Measurements from ENCODE around the gene KRT78. TPM values are rescaled to one million over a fixed set of nuclear protein-coding genes. Genes with fewer than 3 reads are reported as not detected.

KRT78 gene
- total RNA-seq, 1 experiment from 2014 or later, result not detected

DNA sequence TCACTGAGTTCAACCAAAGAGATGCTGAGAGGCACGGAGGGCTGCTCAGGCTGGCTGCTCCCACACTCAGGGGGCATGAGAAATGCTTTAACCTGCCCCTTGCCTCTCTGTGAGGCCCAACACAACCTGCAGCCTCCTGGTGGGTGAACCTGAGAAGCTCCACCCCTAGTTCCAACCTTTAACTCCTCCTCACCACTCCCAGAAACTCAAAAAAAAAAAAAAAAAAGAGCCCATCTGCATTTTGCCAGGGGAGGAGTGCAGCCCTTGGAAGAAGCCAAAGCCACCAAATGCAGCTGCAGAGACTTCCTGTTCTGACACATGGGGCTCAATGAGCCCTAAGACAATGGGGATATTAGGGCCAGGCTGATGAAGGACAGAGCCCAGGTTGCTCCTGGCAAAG is 43.8 kb downstream of the KRT78 start:
- CTCF ChIA-PET, result interaction anchor here (0.5 to 2.7 kb wide), 17 partner anchors 14 to 633 kb away, joined by 3 to 19 read pairs (median 3); no protein-coding TSS in a partner anchor
- Mint-ChIP-seq H3K9me3 (no peaks in the 10 kb centered on the region), H3K4me1 (peaks cover 42% of the 10 kb centered on the region), H3K27ac (peak overlapping the region; percentile 47; the same call in 1 of the 2 replicates), H3K27me3 (ENCODE audit: low read depth) (peaks cover 2% of the 10 kb centered on the region; the same call in 1 of the 2 replicates), H3K4me3 (no peak overlapping the region), H3K36me3 (no peaks in the 10 kb centered on the region)
- POLR2A ChIA-PET, result interaction anchor here (0.6 to 1.1 kb wide), 4 partner anchors 14 to 98 kb away, joined by 3 to 4 read pairs (median 4); no protein-coding TSS in a partner anchor
- DNase-seq (ENCODE audit: low spot score) (peak; percentile 45), ATAC-seq (peak; percentile 93)
- TF ChIP-seq PRRX2 (CRISPR knock-in tag; IDR thresholded peaks at IDR 0.05), result no peak
- no peak for TF ChIP-seq TP53 (CRISPR knock-in tag; IDR thresholded peaks at IDR 0.05)
- no peak for TF ChIP-seq ZNF138 (CRISPR knock-in tag; conservative IDR thresholded peaks at IDR 0.05)
- no peak for TF ChIP-seq ZNF219 (CRISPR knock-in tag; IDR thresholded peaks at IDR 0.05; ENCODE audit: borderline replicate concordance)
- TF ChIP-seq, protein P1, sequence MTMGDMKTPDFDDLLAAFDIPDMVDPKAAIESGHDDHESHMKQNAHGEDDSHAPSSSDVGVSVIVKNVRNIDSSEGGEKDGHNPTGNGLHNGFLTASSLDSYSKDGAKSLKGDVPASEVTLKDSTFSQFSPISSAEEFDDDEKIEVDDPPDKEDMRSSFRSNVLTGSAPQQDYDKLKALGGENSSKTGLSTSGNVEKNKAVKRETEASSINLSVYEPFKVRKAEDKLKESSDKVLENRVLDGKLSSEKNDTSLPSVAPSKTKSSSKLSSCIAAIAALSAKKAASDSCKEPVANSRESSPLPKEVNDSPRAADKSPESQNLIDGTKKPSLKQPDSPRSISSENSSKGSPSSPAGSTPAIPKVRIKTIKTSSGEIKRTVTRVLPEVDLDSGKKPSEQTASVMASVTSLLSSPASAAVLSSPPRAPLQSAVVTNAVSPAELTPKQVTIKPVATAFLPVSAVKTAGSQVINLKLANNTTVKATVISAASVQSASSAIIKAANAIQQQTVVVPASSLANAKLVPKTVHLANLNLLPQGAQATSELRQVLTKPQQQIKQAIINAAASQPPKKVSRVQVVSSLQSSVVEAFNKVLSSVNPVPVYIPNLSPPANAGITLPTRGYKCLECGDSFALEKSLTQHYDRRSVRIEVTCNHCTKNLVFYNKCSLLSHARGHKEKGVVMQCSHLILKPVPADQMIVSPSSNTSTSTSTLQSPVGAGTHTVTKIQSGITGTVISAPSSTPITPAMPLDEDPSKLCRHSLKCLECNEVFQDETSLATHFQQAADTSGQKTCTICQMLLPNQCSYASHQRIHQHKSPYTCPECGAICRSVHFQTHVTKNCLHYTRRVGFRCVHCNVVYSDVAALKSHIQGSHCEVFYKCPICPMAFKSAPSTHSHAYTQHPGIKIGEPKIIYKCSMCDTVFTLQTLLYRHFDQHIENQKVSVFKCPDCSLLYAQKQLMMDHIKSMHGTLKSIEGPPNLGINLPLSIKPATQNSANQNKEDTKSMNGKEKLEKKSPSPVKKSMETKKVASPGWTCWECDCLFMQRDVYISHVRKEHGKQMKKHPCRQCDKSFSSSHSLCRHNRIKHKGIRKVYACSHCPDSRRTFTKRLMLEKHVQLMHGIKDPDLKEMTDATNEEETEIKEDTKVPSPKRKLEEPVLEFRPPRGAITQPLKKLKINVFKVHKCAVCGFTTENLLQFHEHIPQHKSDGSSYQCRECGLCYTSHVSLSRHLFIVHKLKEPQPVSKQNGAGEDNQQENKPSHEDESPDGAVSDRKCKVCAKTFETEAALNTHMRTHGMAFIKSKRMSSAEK (CRISPR knock-in tag; IDR thresholded peaks at IDR 0.05; ENCODE audit: borderline replicate concordance), result no peak
- TF ChIP-seq, protein P2, sequence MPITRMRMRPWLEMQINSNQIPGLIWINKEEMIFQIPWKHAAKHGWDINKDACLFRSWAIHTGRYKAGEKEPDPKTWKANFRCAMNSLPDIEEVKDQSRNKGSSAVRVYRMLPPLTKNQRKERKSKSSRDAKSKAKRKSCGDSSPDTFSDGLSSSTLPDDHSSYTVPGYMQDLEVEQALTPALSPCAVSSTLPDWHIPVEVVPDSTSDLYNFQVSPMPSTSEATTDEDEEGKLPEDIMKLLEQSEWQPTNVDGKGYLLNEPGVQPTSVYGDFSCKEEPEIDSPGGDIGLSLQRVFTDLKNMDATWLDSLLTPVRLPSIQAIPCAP (CRISPR knock-in tag; IDR thresholded peaks at IDR 0.05), result no peak
- TF ChIP-seq EMX1 (CRISPR knock-in tag; IDR thresholded peaks at IDR 0.05), result no peak
- TF ChIP-seq ZNF671 (CRISPR knock-in tag; IDR thresholded peaks at IDR 0.05), result no peak
- TF ChIP-seq, protein P3, sequence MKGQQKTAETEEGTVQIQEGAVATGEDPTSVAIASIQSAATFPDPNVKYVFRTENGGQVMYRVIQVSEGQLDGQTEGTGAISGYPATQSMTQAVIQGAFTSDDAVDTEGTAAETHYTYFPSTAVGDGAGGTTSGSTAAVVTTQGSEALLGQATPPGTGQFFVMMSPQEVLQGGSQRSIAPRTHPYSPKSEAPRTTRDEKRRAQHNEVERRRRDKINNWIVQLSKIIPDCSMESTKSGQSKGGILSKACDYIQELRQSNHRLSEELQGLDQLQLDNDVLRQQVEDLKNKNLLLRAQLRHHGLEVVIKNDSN (CRISPR knock-in tag; IDR thresholded peaks at IDR 0.05), result no peak
- no peak for TF ChIP-seq FOXK1 (CRISPR knock-in tag; IDR thresholded peaks at IDR 0.05)
- TF ChIP-seq SP1 (CRISPR knock-in tag; conservative IDR thresholded peaks at IDR 0.05), result no peak
- TF ChIP-seq ZNF423 (CRISPR knock-in tag; IDR thresholded peaks at IDR 0.05), result no peak
- TF ChIP-seq ELF4 (CRISPR knock-in tag; IDR thresholded peaks at IDR 0.05; ENCODE audit: low read depth), result no peak
- no peak for TF ChIP-seq GRHL2 (CRISPR knock-in tag; IDR thresholded peaks at IDR 0.05; ENCODE audit: insufficient replicate concordance, severe bottlenecking)

DNA sequence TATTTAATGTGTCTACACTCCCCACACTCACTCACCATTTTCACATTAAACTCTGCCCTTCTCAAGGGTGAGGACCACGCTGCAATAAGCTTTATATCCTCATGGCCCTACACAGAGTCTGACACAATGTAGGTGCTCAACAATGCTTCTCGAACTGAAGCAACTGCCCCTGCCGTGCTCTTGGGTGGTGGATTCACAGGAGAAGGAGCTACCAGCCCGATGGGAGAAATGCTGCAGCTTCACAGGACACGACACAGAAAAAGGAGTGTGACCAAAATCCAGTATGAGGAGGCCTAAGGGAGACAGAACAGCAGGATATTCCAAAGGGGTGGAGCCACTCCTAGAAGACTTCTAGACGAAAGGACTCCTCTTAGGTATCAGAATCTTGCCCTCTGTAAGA is 46.4 kb downstream of the KRT78 start:
- no peaks in the 10 kb centered on the region for H3K9me3 Mint-ChIP-seq
- ATAC-seq (no peak), DNase-seq (ENCODE audit: low spot score) (no peak)
- no peak overlapping the region for H3K4me3 Mint-ChIP-seq
- H3K4me1 Mint-ChIP-seq, result peaks cover 51% of the 10 kb centered on the region
- no peaks in the 10 kb centered on the region for H3K27me3 Mint-ChIP-seq (ENCODE audit: low read depth)
- TF ChIP-seq, protein P4, sequence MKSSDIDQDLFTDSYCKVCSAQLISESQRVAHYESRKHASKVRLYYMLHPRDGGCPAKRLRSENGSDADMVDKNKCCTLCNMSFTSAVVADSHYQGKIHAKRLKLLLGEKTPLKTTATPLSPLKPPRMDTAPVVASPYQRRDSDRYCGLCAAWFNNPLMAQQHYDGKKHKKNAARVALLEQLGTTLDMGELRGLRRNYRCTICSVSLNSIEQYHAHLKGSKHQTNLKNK (CRISPR knock-in tag; IDR thresholded peaks at IDR 0.05), result no peak
- TF ChIP-seq CREM (CRISPR knock-in tag; IDR thresholded peaks at IDR 0.05) (no peak), CREB1 (CRISPR knock-in tag; IDR thresholded peaks at IDR 0.05) (no peak), ESRRA (CRISPR knock-in tag; IDR thresholded peaks at IDR 0.05; ENCODE audit: borderline replicate concordance) (no peak), JUN (CRISPR knock-in tag; IDR thresholded peaks at IDR 0.05) (no peak), SOX15 (CRISPR knock-in tag; IDR thresholded peaks at IDR 0.05) (no peak), OVOL2 (CRISPR knock-in tag; IDR thresholded peaks at IDR 0.05; ENCODE audit: borderline replicate concordance) (no peak)
- TF ChIP-seq, protein P5, sequence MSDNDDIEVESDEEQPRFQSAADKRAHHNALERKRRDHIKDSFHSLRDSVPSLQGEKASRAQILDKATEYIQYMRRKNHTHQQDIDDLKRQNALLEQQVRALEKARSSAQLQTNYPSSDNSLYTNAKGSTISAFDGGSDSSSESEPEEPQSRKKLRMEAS (CRISPR knock-in tag; IDR thresholded peaks at IDR 0.05), result no peak
- TF ChIP-seq, protein P6, sequence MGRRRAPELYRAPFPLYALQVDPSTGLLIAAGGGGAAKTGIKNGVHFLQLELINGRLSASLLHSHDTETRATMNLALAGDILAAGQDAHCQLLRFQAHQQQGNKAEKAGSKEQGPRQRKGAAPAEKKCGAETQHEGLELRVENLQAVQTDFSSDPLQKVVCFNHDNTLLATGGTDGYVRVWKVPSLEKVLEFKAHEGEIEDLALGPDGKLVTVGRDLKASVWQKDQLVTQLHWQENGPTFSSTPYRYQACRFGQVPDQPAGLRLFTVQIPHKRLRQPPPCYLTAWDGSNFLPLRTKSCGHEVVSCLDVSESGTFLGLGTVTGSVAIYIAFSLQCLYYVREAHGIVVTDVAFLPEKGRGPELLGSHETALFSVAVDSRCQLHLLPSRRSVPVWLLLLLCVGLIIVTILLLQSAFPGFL (CRISPR knock-in tag; IDR thresholded peaks at IDR 0.05; ENCODE audit: borderline replicate concordance), result no peak
- TF ChIP-seq, protein P7, sequence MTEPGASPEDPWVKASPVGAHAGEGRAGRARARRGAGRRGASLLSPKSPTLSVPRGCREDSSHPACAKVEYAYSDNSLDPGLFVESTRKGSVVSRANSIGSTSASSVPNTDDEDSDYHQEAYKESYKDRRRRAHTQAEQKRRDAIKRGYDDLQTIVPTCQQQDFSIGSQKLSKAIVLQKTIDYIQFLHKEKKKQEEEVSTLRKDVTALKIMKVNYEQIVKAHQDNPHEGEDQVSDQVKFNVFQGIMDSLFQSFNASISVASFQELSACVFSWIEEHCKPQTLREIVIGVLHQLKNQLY (CRISPR knock-in tag; IDR thresholded peaks at IDR 0.05), result no peak
- TF ChIP-seq, protein P8, sequence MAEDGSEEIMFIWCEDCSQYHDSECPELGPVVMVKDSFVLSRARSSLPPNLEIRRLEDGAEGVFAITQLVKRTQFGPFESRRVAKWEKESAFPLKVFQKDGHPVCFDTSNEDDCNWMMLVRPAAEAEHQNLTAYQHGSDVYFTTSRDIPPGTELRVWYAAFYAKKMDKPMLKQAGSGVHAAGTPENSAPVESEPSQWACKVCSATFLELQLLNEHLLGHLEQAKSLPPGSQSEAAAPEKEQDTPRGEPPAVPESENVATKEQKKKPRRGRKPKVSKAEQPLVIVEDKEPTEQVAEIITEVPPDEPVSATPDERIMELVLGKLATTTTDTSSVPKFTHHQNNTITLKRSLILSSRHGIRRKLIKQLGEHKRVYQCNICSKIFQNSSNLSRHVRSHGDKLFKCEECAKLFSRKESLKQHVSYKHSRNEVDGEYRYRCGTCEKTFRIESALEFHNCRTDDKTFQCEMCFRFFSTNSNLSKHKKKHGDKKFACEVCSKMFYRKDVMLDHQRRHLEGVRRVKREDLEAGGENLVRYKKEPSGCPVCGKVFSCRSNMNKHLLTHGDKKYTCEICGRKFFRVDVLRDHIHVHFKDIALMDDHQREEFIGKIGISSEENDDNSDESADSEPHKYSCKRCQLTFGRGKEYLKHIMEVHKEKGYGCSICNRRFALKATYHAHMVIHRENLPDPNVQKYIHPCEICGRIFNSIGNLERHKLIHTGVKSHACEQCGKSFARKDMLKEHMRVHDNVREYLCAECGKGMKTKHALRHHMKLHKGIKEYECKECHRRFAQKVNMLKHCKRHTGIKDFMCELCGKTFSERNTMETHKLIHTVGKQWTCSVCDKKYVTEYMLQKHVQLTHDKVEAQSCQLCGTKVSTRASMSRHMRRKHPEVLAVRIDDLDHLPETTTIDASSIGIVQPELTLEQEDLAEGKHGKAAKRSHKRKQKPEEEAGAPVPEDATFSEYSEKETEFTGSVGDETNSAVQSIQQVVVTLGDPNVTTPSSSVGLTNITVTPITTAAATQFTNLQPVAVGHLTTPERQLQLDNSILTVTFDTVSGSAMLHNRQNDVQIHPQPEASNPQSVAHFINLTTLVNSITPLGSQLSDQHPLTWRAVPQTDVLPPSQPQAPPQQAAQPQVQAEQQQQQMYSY (CRISPR knock-in tag; IDR thresholded peaks at IDR 0.05), result no peak
- H3K36me3 Mint-ChIP-seq, result no peaks in the 10 kb centered on the region
- ChIA-PET CTCF (interaction anchor here (0.6 to 2.3 kb wide), 7 partner anchors 11 to 268 kb away, joined by 3 to 10 read pairs (median 4); no protein-coding TSS in a partner anchor), POLR2A (no interaction called here)
- no peak overlapping the region for H3K27ac Mint-ChIP-seq

Data from WTC11 (cell line).